Vagina (tissue), 2 donors: ENCODE measurements around the gene NOL6.

Experiments used
- CTCF ChIP-seq, 3 experiments: fragments of 450-650 bp in 2 of 3; fragments of 200-600 bp in 1 of 3; sonication (generic) in 1 of 3; IDR thresholded peaks; one replicate each; pipeline ENCODE4 v1.5.1; 2017 to 2019; ENCODE audit warnings: antibody characterized with exemption in 3 of 3, mild to moderate bottlenecking in 2 of 3, moderate library complexity in 2 of 3
- POLR2A ChIP-seq, 2 donors: fragments of 450-650 bp; IDR thresholded peaks; one replicate each; pipeline ENCODE4 v1.6.1; 2017; ENCODE audit warnings: antibody characterized with exemption in 2 of 2, mild to moderate bottlenecking in 2 of 2, moderate library complexity in 2 of 2
- POLR2AphosphoS5 ChIP-seq, 2 donors: sonication (generic); formaldehyde crosslinking; IDR thresholded peaks; one replicate each; pipeline ENCODE4 v1.9.0; 2017; ENCODE audit warnings: antibody characterized with exemption in 2 of 2, mild to moderate bottlenecking in 2 of 2, low read depth in 1 of 2; ENCODE audit not compliant: insufficient read depth in 1 of 2

- no peak for TF ChIP-seq CTCF (IDR thresholded peaks at IDR 0.05)
- no peak for TF ChIP-seq POLR2AphosphoS5 (IDR thresholded peaks at IDR 0.05; ENCODE audit: insufficient read depth in 1 of 2, low read depth in 1 of 2)
- no peak for TF ChIP-seq POLR2A (IDR thresholded peaks at IDR 0.05)
Measured at GRCh38 chr9:33430942-33431341, 42.8 kb downstream of the NOL6 start.
